Stimulated activated naive CD8-positive, alpha-beta T cell treated with anti-CD3 and anti-CD28 coated beads, Interleukin-15, amount 100 ng/mL, for 72 hours (primary cell): ENCODE data around the gene TRIM50.
"Not testable (repeated sequence)": the region's sequence is repeated elsewhere in the genome, so short reads cannot be mapped to it uniquely, and the experiment has no call there.

Experiments used
- ATAC-seq: fragments of 150-1000 bp; cut with Tn5 transposase; 2 replicates; pipeline ENCODE4 v1.10.0; 2021; ENCODE audit warnings: mild to moderate bottlenecking, moderate library complexity
- DNase-seq, 2 donors: peaks; one replicate each; pipeline ENCODE4 v3.0.0; 2021 to 2022
- H3K27ac Mint-ChIP-seq, 2 donors: one replicate each; pipeline ENCODE4 v1.8.0; 2022; ENCODE audit warnings: mild to moderate bottlenecking in 2 of 2, mixed read lengths in 2 of 2, moderate library complexity in 2 of 2
- H3K27me3 Mint-ChIP-seq: one replicate; pipeline ENCODE4 v1.8.0; 2022; ENCODE audit warnings: mixed read lengths
- H3K4me1 Mint-ChIP-seq: one replicate; pipeline ENCODE4 v1.8.0; 2022; ENCODE audit warnings: mild to moderate bottlenecking, mixed read lengths
- H3K4me3 Mint-ChIP-seq, 2 donors: one replicate each; pipeline ENCODE4 v1.8.0; 2022; ENCODE audit warnings: mild to moderate bottlenecking in 2 of 2, mixed read lengths in 2 of 2, moderate library complexity in 1 of 2
- H3K9me3 Mint-ChIP-seq, 2 donors: one replicate each; pipeline ENCODE4 v1.8.0; 2022; ENCODE audit warnings: mixed read lengths in 2 of 2

TRIM50 gene

DNA sequence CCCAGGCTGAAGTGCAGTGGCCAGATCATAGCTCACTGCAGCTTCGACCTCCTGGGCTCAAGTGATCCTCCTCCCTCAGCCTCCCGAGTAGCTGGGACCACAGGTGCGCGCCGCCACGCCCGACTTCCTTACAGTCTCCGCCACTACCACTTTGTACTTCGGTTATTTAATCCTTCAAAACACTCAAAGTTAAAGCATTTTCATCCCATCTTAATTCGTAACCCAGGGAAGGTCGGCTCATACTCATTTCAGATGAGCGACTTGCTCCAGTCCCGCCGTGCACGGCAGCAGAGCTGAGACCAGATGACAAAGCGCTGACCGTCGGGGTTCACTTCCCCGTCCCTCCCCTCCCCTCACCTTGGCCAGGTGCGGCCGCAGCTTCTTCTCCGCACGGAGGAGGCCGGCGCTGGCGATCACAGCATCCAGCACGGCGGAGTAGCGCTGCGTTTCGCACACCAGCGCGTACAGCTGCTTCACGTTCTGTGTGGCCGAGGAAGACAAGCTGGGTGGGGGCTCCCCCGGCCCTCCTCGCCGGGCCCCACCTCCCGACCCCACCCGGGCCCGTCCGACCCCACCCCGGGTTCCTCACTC is 19.7 kb downstream of the TRIM50 start:
- Mint-ChIP-seq H3K27me3 (no peaks in the 10 kb centered on the region), H3K4me1 (peaks cover 44% of the 10 kb centered on the region), H3K4me3 (peak overlapping the region; percentile 99), H3K27ac (peak overlapping the region; percentile 96 to 97), H3K9me3 (no peaks in the 10 kb centered on the region)
- ATAC-seq (peak; percentile 58), DNase-seq (no peak)

DNA sequence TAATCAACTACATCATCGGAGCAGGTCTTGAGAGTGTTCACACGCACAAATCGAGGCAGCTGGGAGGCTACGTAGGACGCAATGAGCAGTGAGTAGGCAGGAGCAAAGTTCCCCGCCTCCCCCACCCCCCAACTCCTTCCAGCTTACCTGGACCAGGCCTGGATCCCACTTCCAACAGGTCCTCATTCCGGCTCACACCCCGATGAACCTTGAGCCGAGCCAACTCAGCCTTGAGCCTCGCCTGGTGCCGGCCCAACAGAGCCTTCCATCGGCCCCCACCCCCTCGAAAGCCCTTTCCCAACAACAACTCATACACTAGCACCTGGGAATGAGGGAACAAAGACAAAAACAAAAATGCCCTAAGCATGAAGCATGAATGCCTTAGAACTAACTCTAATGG is 20.4 kb downstream of the TRIM50 start:
- peak overlapping the region; percentile 99 for H3K4me3 Mint-ChIP-seq
- H3K4me1 Mint-ChIP-seq: peaks cover 44% of the 10 kb centered on the region
- no peak for DNase-seq
- peak overlapping the region in 1 of 2 donors; percentile 87 for H3K27ac Mint-ChIP-seq
- no peaks in the 10 kb centered on the region for H3K9me3 Mint-ChIP-seq
- no peaks in the 10 kb centered on the region for H3K27me3 Mint-ChIP-seq
- no peak for ATAC-seq

- H3K9me3 Mint-ChIP-seq, ATAC-seq, DNase-seq, H3K27ac Mint-ChIP-seq, H3K27me3 Mint-ChIP-seq, H3K4me3 Mint-ChIP-seq: not testable (repeated sequence)
- H3K4me1 Mint-ChIP-seq: peaks cover 39% of the 10 kb centered on the region
Observed at GRCh38 chr7:73304612-73305387, 23.1 kb downstream of the TRIM50 start.

- no peak overlapping the region for H3K4me3 Mint-ChIP-seq
- DNase-seq (no peak), ATAC-seq (no peak)
- peaks cover 34% of the 10 kb centered on the region for H3K4me1 Mint-ChIP-seq
- H3K27ac Mint-ChIP-seq: no peak overlapping the region
- H3K9me3 Mint-ChIP-seq: no peaks in the 10 kb centered on the region
- H3K27me3 Mint-ChIP-seq: no peaks in the 10 kb centered on the region
Observed at GRCh38 chr7:73304071-73304470, 23.8 kb downstream of the TRIM50 start.

DNA sequence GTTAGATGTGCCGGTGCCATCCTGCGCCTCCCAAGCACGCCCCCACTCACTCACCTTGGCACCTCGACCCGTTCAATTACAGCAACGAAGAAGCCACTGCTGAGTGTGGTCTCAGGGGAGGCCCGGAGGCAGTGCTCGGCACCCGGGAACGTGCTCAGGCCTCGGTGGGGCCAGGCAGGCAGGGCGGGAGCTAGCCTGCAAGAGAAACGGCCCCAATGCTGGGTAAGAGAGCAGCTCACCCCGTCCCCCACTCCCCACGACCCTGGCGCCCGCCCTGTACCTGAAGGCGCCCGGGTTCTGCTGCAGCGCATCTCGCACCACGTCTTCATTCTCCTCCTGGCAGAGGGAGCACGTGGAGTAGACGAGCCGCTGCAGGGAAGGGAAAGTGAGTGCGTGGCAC is 24.3 kb downstream of the TRIM50 start:
- H3K9me3 Mint-ChIP-seq: no peaks in the 10 kb centered on the region
- DNase-seq: no peak
- H3K4me3 Mint-ChIP-seq: no peak overlapping the region
- no peak for ATAC-seq
- H3K27me3 Mint-ChIP-seq: no peaks in the 10 kb centered on the region
- H3K4me1 Mint-ChIP-seq: peaks cover 28% of the 10 kb centered on the region
- no peak overlapping the region for H3K27ac Mint-ChIP-seq

DNA sequence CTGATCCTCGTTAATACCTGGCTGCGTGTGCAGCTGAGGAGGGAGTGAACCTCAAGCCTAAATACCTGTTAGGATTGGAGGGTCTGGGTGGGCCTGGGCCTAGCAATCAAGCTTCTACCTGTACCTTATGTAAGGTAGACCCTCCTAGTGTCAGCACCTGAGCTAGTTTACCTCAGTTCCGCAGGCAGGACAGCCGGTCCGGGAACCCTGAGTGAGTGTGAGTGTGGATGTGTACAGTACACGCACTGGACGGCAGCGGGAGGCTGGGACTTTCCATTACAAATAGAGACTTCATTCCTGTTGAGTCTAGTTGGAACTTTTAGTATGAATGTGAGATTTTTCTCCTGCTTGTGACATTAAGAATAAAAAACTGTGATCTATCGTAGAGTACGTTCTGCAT is 25.0 kb downstream of the TRIM50 start:
- H3K27me3 Mint-ChIP-seq, DNase-seq, H3K27ac Mint-ChIP-seq, H3K4me3 Mint-ChIP-seq, H3K9me3 Mint-ChIP-seq, ATAC-seq: not testable (repeated sequence)
- peaks cover 22% of the 10 kb centered on the region for H3K4me1 Mint-ChIP-seq

GRCh38 chr7:73301108-73301507 is 26.8 kb downstream of the TRIM50 start:
- H3K4me1 Mint-ChIP-seq: peaks cover 11% of the 10 kb centered on the region
- DNase-seq, H3K4me3 Mint-ChIP-seq, ATAC-seq, H3K9me3 Mint-ChIP-seq, H3K27me3 Mint-ChIP-seq, H3K27ac Mint-ChIP-seq: not testable (repeated sequence)

- not testable (repeated sequence) for H3K27ac Mint-ChIP-seq, H3K4me1 Mint-ChIP-seq, DNase-seq, H3K27me3 Mint-ChIP-seq, H3K9me3 Mint-ChIP-seq, H3K4me3 Mint-ChIP-seq
- peak; percentile 10 for ATAC-seq
Observed at GRCh38 chr7:73299812-73300211, 28.1 kb downstream of the TRIM50 start.

DNA sequence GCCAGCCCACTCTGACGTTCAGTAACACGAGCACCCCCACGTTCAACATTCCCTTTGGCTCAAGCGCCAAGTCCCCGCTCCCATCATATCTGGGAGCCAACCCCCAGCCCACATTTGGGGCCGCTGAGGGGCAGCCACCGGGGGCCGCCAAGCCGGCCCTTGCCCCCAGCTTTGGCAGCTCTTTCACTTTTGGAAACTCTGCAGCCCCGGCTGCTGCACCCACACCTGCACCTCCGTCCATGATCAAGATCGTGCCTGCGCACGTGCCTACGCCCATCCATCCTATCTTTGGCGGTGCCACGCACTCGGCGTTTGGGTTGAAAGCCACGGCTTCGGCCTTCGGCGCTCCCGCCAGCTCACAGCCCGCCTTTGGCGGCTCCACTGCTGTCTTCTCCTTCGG is 30.2 kb downstream of the TRIM50 start:
- H3K4me3 Mint-ChIP-seq, ATAC-seq, H3K27me3 Mint-ChIP-seq, DNase-seq, H3K4me1 Mint-ChIP-seq, H3K9me3 Mint-ChIP-seq: not testable (repeated sequence)
- H3K27ac Mint-ChIP-seq: peak overlapping the region in 1 of 2 donors; percentile 59

GRCh38 chr7:73297235-73297634 is 30.6 kb downstream of the TRIM50 start:
- H3K4me1 Mint-ChIP-seq, H3K27me3 Mint-ChIP-seq, H3K4me3 Mint-ChIP-seq, H3K27ac Mint-ChIP-seq, DNase-seq, H3K9me3 Mint-ChIP-seq, ATAC-seq: not testable (repeated sequence)

GRCh38 chr7:73277210-73277609 is 50.7 kb downstream of the TRIM50 start:
- not testable (repeated sequence) for H3K4me3 Mint-ChIP-seq, H3K27me3 Mint-ChIP-seq, H3K9me3 Mint-ChIP-seq, H3K27ac Mint-ChIP-seq, H3K4me1 Mint-ChIP-seq, DNase-seq, ATAC-seq

DNA sequence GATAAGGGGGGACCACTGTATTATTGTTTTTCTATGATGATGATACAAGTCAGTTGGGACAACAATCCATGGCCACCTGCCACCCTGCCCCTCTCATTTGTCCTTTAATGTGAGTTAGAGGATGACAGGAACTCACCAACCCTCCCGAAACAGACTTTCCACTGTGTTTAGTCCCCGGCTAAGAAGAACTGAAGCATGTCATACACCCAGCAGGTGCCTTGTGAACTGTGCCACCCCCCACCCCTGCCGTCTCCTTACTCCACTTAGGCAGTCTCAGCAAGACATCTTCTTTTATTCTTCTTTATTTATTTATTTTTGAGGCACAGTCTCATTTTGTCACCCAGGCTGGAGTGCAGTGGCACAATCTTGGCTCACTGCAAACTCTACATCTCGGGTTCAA is 60.1 kb downstream of the TRIM50 start:
- H3K27me3 Mint-ChIP-seq, ATAC-seq, H3K9me3 Mint-ChIP-seq, H3K4me1 Mint-ChIP-seq, H3K4me3 Mint-ChIP-seq, DNase-seq, H3K27ac Mint-ChIP-seq: not testable (repeated sequence)

DNA sequence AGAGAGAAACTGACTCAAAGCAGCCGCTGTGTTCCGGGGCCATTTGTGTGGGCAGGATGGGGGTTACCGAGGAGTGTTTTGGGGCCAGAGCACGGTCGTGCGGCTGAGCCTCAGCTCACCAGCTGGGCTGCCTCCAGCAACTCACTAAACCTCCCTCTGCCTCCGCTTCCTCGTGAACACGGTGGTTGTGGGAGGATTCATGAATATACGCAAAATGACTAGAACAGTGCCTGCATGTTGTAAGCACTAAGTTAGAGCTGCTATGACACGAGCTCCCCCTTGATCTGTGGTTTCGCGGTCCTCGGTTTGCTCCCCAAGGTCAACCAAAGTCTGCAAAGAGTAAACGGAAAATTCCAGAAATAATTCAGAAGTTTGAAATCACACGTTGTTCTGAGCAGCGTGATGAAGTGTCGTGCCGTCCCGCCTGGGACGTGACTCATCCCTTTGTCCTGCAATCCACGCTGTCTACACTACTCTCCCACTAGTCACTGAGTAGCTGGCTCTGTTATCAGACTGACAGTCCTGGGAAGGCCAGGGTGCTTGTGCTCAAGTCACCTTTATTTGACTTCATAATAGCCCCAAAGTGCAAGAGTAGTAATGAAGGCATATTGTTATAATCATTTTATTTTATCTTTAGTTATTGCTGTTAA is 61.0 kb downstream of the TRIM50 start:
- not testable (repeated sequence) for H3K27ac Mint-ChIP-seq, H3K4me1 Mint-ChIP-seq, DNase-seq, H3K27me3 Mint-ChIP-seq, H3K9me3 Mint-ChIP-seq, H3K4me3 Mint-ChIP-seq
- peak; percentile 43 for ATAC-seq
